HG02840 (cell line): Measurements from ENCODE around the gene ZNF644.

Experiments
- ATAC-seq: cut with Tn5 transposase; IDR thresholded peaks from one replicate; pipeline ENCODE4 v1.9.1; 2021; ENCODE audit warnings: mild to moderate bottlenecking, moderate library complexity, moderate number of reproducible peaks; ENCODE audit not compliant: unreplicated experiment, low FRiP score

ZNF644 gene

GRCh38 chr1:91024481-91025119 lies 2.8 kb upstream of the ZNF644 start:
- ATAC-seq: no peak

- ATAC-seq: no peak
Measured at GRCh38 chr1:91022518-91022929, 689 bp upstream of the ZNF644 start.

- peak; percentile 35 for ATAC-seq
Measured at GRCh38 chr1:91020967-91021685, 709 bp downstream of the ZNF644 start.

- no peak for ATAC-seq
Measured at GRCh38 chr1:91020486-91020885, 1.3 kb downstream of the ZNF644 start.

- ATAC-seq: no peak
Measured at GRCh38 chr1:91018006-91018405, 3.8 kb downstream of the ZNF644 start.

DNA sequence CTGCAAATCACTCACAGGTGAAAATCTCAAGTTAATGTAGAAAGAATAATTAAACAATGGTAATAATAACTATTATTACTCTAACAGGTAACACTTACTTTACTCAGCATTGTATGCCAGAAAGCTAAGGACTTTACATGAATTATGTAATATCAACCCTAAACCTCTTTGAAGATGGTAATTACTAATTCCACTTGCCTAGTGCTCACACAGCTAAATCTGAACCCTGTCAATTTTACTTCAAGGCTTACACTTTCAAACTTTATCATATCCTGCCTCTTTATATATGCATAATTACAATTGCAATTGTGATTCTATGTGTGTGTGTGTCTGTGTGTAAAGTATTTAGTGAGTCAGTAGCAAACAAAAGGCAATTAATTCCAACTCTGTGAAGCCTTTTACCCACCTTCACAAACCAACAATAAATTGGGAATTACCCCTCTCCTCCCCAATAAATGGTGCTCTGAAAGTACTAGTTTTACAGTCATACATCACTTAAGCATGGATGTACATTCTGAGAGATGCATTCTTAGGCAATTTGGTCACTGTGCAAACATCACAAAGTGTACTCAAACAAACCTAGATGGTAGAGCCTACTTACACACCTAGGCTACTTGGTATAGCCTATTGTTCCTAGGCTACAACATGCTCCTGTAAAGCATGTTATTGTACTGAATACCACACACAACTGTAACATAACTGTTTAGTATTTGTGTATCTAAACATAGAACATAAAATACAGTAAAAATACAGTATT lies 5.9 kb downstream of the ZNF644 start:
- ATAC-seq: no peak

DNA sequence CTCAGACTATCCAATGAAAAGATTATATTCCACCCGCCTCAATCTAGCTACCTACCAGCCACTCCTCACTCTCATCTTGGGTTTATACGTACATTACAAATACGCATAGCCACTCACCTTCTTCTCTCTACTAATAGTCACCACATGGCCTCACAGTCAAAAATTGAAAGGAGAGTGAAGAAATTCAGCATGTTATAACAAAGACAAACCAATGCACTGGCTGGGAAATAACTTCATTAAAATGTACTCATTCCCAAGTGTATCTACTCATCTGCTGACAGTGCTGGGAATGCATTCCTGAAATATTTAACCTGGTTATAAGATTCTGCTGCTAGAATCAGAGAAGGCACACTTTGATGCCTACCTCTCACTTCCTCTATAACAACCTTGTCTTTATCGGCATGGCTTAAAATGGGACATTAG lies 6.5 kb downstream of the ZNF644 start:
- ATAC-seq: no peak

DNA sequence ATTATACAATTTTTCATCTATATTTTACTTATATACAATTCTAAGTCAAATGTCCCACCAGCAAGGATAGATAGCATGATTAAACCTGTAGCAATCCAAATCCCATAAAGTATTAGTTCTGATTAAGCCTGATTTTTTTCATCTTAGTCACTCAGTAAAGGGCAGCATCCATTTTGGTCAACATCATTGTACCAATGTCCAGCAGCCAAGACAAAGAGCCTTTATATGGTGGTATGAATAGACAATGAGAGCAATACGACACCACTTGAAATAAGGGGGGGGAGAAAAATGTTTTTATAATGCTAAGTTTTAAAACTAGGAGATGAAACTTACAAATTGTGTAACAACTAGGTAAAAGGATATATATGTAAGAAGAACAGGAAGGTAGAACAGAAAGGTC lies 7.4 kb downstream of the ZNF644 start:
- no peak for ATAC-seq

GRCh38 chr1:91013302-91013701 lies 8.5 kb downstream of the ZNF644 start:
- no peak for ATAC-seq

DNA sequence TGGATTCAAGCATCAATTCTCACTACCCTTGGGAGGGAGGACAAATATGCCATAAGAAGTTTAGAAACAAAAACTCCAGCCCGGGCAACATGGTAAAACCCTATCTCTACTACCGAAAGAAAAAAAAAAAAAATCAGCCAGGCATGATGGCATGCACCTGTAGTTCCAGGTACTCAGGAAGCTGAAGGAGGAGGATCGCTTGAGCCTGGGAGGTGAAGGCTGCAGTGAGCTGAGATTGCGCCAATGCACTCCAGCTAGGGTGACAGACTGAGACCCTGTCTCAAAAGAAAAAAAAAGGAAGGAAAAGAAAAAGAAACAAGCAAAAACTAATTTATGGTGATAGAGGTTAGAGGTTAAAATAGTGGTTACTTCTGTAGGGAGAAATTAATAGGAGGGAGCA lies 9.6 kb downstream of the ZNF644 start:
- no peak for ATAC-seq

- no peak for ATAC-seq
Measured at GRCh38 chr1:91011726-91012125, 10.1 kb downstream of the ZNF644 start.

GRCh38 chr1:91007827-91008226 lies 14.0 kb downstream of the ZNF644 start:
- ATAC-seq: no peak

GRCh38 chr1:91007092-91007491 lies 14.7 kb downstream of the ZNF644 start:
- ATAC-seq: no peak

GRCh38 chr1:91006113-91006908 lies 15.5 kb downstream of the ZNF644 start:
- ATAC-seq: no peak

- no peak for ATAC-seq
Measured at GRCh38 chr1:91005285-91005684, 16.6 kb downstream of the ZNF644 start.

- ATAC-seq: no peak
Measured at GRCh38 chr1:91004145-91004544, 17.7 kb downstream of the ZNF644 start.

DNA sequence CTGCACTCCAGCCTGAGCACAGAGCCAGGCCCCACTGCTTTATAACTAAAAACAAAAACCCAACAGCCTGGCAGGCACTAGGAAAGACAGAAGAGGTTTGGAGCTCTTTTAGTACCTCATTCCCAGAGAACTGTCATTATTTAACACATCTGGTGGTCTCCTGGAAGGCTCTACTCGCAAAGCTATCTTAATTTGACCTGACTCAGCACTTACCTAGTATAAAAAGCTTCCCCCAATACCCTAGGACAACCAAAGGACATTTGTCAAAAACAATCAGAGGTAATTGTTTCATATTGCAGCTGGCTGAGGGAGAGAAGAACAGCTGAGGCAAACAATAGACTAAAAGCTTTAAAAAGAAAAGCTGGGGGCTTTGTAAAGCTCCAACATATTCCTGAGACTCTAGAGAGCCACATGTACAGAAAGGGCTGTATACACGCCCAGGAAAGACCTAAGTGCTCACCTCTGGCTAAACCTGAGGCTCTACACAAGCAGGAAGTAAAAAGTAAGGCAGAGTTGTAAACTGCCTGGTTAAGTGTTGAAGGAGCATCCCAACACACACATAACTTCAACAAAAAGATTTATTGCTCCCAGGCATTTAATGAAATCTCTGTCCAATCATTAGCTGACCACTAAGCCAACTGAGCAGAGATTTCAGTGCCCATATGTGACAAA lies 25.0 kb downstream of the ZNF644 start:
- no peak for ATAC-seq

GRCh38 chr1:90995311-90995894 lies 26.4 kb downstream of the ZNF644 start:
- ATAC-seq: no peak

- no peak for ATAC-seq
Measured at GRCh38 chr1:90994461-90994860, 27.4 kb downstream of the ZNF644 start.

GRCh38 chr1:90993245-90993644 lies 28.6 kb downstream of the ZNF644 start:
- ATAC-seq: no peak
